D721Med (cell line): ENCODE measurements around the gene DENND6B.
"Not testable (repeated sequence)": the region's sequence is repeated elsewhere in the genome, so short reads cannot be mapped to it uniquely, and the experiment has no call there.

Experiments
- DNase-seq: peaks from one replicate; pipeline ENCODE4 v3.0.0; 2011; ENCODE audit warnings: low spot score; ENCODE audit not compliant: insufficient read length
- FAIRE-seq: peaks from 2 replicates; lab custom pipeline; 2011; peaks lifted over from hg19 to GRCh38; lab: Jason Lieb, UNC
- CTCF ChIP-seq: IDR thresholded peaks from 2 replicates; pipeline ENCODE4 v1.5.1; 2012; ENCODE audit warnings: mild to moderate bottlenecking, control low read depth; ENCODE audit not compliant: insufficient read depth; ENCODE audit errors: missing control alignments

DENND6B gene

GRCh38 chr22:50326956-50327710 is at the start of gene DENND6B:
Gene DENND6B, minus strand, starts transcription at chr22:50327012. Its CDS starts 24 bp downstream, at chr22:50326988.
- peak; percentile 47 for TF ChIP-seq CTCF
- peak; percentile 47 for DNase-seq
- no peak for FAIRE-seq

GRCh38 chr22:50376085-50376651 is 49.4 kb upstream of the DENND6B start:
- FAIRE-seq: no peak
- no peak for DNase-seq
- TF ChIP-seq CTCF: no peak

- DNase-seq: no peak
- no peak for FAIRE-seq
- TF ChIP-seq CTCF: no peak
Observed at GRCh38 chr22:50371101-50371648, 44.4 kb upstream of the DENND6B start.

- no peak for TF ChIP-seq CTCF
- DNase-seq (no peak), FAIRE-seq (no peak)
Observed at GRCh38 chr22:50367778-50368500, 41.1 kb upstream of the DENND6B start.

- not testable (repeated sequence) for FAIRE-seq, DNase-seq
Observed at GRCh38 chr22:50363803-50364194, 37.0 kb upstream of the DENND6B start.

- no peak for TF ChIP-seq CTCF
- DNase-seq: no peak
Observed at GRCh38 chr22:50363166-50363802, 36.5 kb upstream of the DENND6B start.

GRCh38 chr22:50361688-50362087 is 34.9 kb upstream of the DENND6B start:
- FAIRE-seq: no peak
- no peak for DNase-seq
- TF ChIP-seq CTCF: no peak

More at GRCh38 chr22:50363166-50363802, 36.5 kb upstream of the DENND6B start:
- no peak for FAIRE-seq
